ENCODE measurements around the gene ZBTB38.

Gene ZBTB38

DNA sequence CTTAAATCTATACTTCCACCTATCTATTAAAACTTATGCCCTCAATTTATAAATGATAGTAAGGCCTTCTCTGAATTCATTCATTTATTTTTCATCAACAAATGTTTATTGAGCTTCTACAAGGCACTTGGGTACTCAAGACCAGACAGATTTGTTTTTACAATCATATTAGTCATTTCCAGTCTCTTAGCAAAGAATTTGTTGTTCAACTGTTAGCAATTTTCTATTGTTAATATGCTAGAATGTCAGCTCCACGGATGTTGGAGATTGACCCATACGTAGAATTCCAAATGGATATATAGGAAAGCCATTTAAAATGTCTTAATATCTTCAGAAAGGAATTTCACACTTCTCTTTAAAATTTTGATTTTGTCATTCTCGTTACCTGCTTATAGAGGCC is 36.7 kb downstream of the ZBTB38 start:
- Histone ChIP-seq H3K79me2 (ENCODE audit: control insufficient read depth, insufficient read depth, low read length, unreplicated experiment) (peaks cover 76% of the 10 kb centered on the region), H3K4me3 (ENCODE audit: low read depth, low read length) (peak overlapping the region; percentile 78; the same call in 1 of the 2 replicates), H3K36me3 (ENCODE audit: insufficient read depth, low read length) (peaks cover 44% of the 10 kb centered on the region), H3K27ac (ENCODE audit: low read depth, low read length) (peak overlapping the region; percentile 96), H2AFZ (ENCODE audit: low read length, unreplicated experiment) (no peak overlapping the region), H3K27me3 (ENCODE audit: insufficient read depth, low read length) (no peaks in the 10 kb centered on the region), H3K4me1 (ENCODE audit: control insufficient read depth, insufficient read depth, low read length, unreplicated experiment) (peaks cover 86% of the 10 kb centered on the region)

DNA sequence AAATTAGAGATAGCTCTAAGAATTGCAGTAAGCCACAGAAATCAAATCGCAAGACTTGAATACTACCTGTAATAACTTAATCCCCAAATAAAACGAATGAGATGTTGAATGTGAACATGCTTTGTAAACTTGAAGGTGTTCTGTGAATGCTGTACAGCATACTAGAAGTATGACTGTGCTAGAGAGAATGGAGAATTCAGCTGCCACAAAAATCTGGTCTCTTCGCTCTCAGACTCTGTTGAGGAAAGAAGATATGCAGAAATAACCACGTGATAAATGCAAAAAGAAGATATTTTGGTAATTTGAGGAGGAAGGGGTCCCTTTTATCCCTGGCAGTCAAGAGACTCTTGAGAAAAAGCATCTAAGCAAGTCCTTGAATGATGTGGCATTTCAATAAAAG is 37.3 kb downstream of the ZBTB38 start:
- Histone ChIP-seq H3K27me3 (ENCODE audit: insufficient read depth, low read length) (no peaks in the 10 kb centered on the region), H2AFZ (ENCODE audit: low read length, unreplicated experiment) (no peak overlapping the region), H3K4me3 (ENCODE audit: low read depth, low read length) (peak overlapping the region; percentile 52; the same call in 1 of the 2 replicates), H3K4me1 (ENCODE audit: control insufficient read depth, insufficient read depth, low read length, unreplicated experiment) (peaks cover 86% of the 10 kb centered on the region), H3K79me2 (ENCODE audit: control insufficient read depth, insufficient read depth, low read length, unreplicated experiment) (peaks cover 78% of the 10 kb centered on the region), H3K27ac (ENCODE audit: low read depth, low read length) (peak overlapping the region; percentile 96), H3K36me3 (ENCODE audit: insufficient read depth, low read length) (peaks cover 44% of the 10 kb centered on the region)

DNA sequence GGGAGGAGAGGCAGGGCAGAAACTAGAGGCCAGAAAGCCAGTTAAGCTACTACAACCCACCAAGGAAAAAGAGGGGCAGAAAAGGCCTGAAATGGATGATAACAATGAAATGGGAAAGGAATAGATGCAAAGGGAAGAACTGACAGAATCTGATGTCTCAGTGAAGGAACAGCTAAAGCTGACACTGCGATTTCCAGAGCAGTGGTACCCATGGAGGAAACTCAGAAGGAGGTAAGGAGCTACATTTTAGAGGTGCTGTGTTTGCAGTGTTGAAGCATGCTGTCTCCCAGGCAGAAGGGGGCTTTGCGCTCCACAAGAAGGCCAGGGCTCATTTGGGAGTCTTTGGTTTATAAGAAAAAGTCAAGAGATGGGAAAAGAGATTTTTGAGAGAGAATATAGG is 38.0 kb downstream of the ZBTB38 start:
- peak overlapping the region; percentile 52; the same call in 1 of the 2 replicates for H3K4me3 ChIP-seq (ENCODE audit: low read depth, low read length)
- no peak overlapping the region for H2AFZ ChIP-seq (ENCODE audit: low read length, unreplicated experiment)
- H3K4me1 ChIP-seq (ENCODE audit: control insufficient read depth, insufficient read depth, low read length, unreplicated experiment) = peaks cover 88% of the 10 kb centered on the region
- H3K27ac ChIP-seq (ENCODE audit: low read depth, low read length) = peak overlapping the region; percentile 96
- H3K36me3 ChIP-seq (ENCODE audit: insufficient read depth, low read length) = peaks cover 44% of the 10 kb centered on the region
- H3K27me3 ChIP-seq (ENCODE audit: insufficient read depth, low read length) = no peaks in the 10 kb centered on the region
- H3K79me2 ChIP-seq (ENCODE audit: control insufficient read depth, insufficient read depth, low read length, unreplicated experiment) = peaks cover 78% of the 10 kb centered on the region

DNA sequence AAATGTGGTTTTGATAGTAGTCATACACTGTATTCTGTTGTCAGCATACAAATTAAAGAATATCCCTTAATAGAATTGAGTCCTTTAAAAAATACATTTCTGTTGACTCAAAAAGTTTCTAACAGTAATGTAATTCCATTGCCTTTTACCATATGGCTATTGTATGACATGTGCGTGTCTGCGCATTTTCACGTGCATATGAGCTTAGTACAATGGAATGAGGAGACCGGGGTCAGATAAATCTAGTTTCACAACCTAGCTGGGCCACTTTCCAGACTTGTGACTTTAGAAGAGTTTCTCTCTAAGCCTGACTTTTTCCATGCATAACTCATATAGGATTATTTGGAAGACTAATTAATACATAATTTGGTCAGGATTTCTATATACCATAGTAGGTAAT is 38.7 kb downstream of the ZBTB38 start:
- Histone ChIP-seq H3K79me2 (ENCODE audit: control insufficient read depth, insufficient read depth, low read length, unreplicated experiment) (peaks cover 75% of the 10 kb centered on the region), H2AFZ (ENCODE audit: low read length, unreplicated experiment) (no peak overlapping the region), H3K36me3 (ENCODE audit: insufficient read depth, low read length) (peaks cover 44% of the 10 kb centered on the region), H3K27me3 (ENCODE audit: insufficient read depth, low read length) (no peaks in the 10 kb centered on the region), H3K4me1 (ENCODE audit: control insufficient read depth, insufficient read depth, low read length, unreplicated experiment) (peaks cover 90% of the 10 kb centered on the region), H3K27ac (ENCODE audit: low read depth, low read length) (peak overlapping the region; percentile 96), H3K4me3 (ENCODE audit: low read depth, low read length) (no peak overlapping the region)

DNA sequence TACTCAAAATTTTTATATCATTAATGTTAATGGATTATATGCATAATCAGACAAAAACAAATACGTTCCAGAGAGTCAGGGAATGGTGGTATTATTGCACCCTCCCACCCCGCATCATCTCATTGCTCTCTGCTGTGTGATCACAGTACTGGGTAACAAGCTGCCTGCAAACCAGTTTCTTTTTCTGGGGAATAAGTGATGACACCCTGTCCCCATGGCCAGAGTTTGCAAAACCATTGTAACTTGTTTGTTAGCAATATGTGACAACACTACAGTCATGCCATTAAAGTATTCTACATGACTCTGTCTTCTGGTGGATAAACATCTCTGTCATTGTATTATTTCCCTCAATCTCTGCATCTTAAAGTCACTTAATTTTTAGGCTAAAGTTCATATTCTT is 39.5 kb downstream of the ZBTB38 start:
- Histone ChIP-seq H3K4me1 (ENCODE audit: control insufficient read depth, insufficient read depth, low read length, unreplicated experiment) (peaks cover 96% of the 10 kb centered on the region), H3K27me3 (ENCODE audit: insufficient read depth, low read length) (no peaks in the 10 kb centered on the region), H2AFZ (ENCODE audit: low read length, unreplicated experiment) (no peak overlapping the region), H3K36me3 (ENCODE audit: insufficient read depth, low read length) (peaks cover 44% of the 10 kb centered on the region), H3K4me3 (ENCODE audit: low read depth, low read length) (no peak overlapping the region), H3K27ac (ENCODE audit: low read depth, low read length) (peak overlapping the region; percentile 96), H3K79me2 (ENCODE audit: control insufficient read depth, insufficient read depth, low read length, unreplicated experiment) (peaks cover 72% of the 10 kb centered on the region)

DNA sequence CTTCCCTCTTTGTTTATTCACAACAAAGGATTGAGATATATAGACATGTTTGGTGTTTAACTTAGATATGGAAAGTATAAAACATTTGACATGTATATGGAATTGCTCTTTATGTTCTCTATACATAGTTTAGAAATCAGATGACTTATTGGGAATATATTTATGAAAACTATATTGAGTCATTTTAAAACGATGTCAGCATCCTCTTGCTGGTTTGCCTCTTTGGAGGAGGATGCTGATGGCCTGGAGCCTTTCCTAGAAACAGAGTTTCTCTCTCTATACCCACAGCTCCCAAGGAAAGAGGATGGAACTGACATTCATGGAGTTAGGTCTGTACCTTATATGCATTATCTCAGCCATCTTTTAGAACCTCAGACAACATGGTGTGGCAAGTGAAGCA is 40.3 kb downstream of the ZBTB38 start:
- peak overlapping the region; percentile 96 for H3K27ac ChIP-seq (ENCODE audit: low read depth, low read length)
- no peak overlapping the region for H2AFZ ChIP-seq (ENCODE audit: low read length, unreplicated experiment)
- H3K27me3 ChIP-seq (ENCODE audit: insufficient read depth, low read length) = no peaks in the 10 kb centered on the region
- H3K4me3 ChIP-seq (ENCODE audit: low read depth, low read length) = no peak overlapping the region
- H3K4me1 ChIP-seq (ENCODE audit: control insufficient read depth, insufficient read depth, low read length, unreplicated experiment) = peaks cover 98% of the 10 kb centered on the region
- H3K79me2 ChIP-seq (ENCODE audit: control insufficient read depth, insufficient read depth, low read length, unreplicated experiment) = peaks cover 72% of the 10 kb centered on the region
- H3K36me3 ChIP-seq (ENCODE audit: insufficient read depth, low read length) = peaks cover 48% of the 10 kb centered on the region

DNA sequence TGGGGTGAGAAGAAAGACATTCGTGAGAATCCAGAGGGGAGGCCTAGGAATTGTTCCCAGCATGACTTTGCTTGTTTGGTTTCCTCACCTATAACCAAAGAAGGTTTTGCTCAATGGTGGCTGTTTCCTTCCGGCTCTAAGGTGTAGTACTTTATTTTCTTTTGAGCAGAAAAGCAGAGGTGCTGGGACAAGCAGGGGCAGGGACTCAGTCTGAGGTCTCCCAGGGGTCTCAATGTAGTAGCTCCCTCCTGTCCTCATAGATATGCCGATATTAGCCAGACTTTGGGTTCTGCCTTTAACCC is 41.6 kb downstream of the ZBTB38 start:
- Histone ChIP-seq H3K36me3 (ENCODE audit: insufficient read depth, low read length) (peaks cover 48% of the 10 kb centered on the region), H3K4me1 (ENCODE audit: control insufficient read depth, insufficient read depth, low read length, unreplicated experiment) (peaks cover 98% of the 10 kb centered on the region), H3K27ac (ENCODE audit: low read depth, low read length) (peak overlapping the region; percentile 96), H3K4me3 (ENCODE audit: low read depth, low read length) (no peak overlapping the region), H3K79me2 (ENCODE audit: control insufficient read depth, insufficient read depth, low read length, unreplicated experiment) (peaks cover 74% of the 10 kb centered on the region), H2AFZ (ENCODE audit: low read length, unreplicated experiment) (no peak overlapping the region), H3K27me3 (ENCODE audit: insufficient read depth, low read length) (no peaks in the 10 kb centered on the region)

DNA sequence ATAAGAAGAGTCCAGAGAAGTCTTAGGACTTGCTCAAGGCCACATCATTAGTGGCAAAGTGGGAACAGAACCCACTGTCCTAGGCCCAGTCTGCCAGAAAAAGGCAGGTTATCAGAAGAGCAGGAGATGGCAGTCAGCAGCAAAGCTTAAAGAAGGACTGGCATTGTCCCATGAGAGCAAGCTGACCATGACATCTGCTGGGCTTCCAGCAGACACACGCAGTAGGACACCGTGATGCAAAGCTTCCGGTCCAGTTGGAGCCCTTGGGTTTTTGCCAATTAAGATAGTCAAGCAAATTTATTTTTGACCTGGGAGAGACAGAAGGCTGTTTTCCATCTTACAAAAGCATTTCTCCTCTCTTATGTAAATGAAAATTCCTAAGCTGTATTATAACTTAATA is 42.1 kb downstream of the ZBTB38 start:
- Histone ChIP-seq H3K4me3 (ENCODE audit: low read depth, low read length) (no peak overlapping the region), H3K4me1 (ENCODE audit: control insufficient read depth, insufficient read depth, low read length, unreplicated experiment) (peaks cover 92% of the 10 kb centered on the region), H3K79me2 (ENCODE audit: control insufficient read depth, insufficient read depth, low read length, unreplicated experiment) (peaks cover 76% of the 10 kb centered on the region), H3K27ac (ENCODE audit: low read depth, low read length) (peak overlapping the region; percentile 96), H2AFZ (ENCODE audit: low read length, unreplicated experiment) (no peak overlapping the region), H3K27me3 (ENCODE audit: insufficient read depth, low read length) (no peaks in the 10 kb centered on the region), H3K36me3 (ENCODE audit: insufficient read depth, low read length) (peaks cover 50% of the 10 kb centered on the region)

DNA sequence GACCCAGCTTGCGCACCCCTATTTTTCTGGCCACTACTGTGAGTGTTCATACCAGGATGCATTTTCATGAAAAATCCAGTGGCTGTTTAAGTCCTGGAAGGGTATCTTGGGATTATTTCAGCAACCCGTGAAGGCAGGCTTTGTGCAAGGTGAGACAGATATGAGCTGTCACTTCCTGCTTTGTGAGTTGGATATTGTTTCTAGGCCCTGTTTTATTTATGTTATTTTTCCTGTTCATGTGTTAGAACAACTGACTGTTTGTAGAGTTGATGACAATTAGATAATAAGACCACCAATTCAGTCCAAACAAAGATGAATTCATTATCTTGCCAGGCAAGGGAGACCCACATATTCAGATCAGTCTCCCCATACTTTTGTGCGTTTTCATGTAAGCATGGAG is 42.5 kb downstream of the ZBTB38 start:
- Histone ChIP-seq H3K36me3 (ENCODE audit: insufficient read depth, low read length) (peaks cover 49% of the 10 kb centered on the region), H3K4me3 (ENCODE audit: low read depth, low read length) (no peak overlapping the region), H2AFZ (ENCODE audit: low read length, unreplicated experiment) (no peak overlapping the region)

DNA sequence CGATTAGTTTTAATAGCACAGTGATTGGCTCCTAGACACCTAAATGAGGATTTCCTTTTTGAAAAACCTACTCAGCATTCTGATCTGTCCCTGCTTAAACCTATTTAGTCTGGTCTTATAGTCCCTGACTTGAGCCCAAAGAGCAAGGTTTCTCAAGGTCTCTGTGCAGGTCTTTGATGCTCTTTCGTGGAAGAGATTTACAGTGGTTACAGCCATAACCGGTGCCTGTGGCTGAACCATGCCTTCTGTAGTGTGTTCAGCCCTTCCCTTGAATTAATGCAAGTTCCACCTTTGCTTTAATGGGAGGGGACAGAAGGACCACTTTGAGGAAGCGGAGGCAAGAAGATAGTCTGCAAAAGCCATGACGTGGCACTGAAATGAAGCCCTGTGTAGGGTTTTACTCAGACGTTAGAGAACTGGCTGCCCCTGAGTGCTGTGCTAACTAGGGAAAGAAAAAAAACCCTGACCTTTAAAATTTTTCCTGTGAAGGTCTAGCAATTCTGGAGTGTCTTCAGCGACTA is 43.0 kb downstream of the ZBTB38 start:
- Histone ChIP-seq H3K4me3 (ENCODE audit: low read depth, low read length) (0 out of 2 replicates have a peak overlapping the region, but pooled peaks have one; percentile 58), H2AFZ (ENCODE audit: low read length, unreplicated experiment) (no peak overlapping the region), H3K79me2 (ENCODE audit: control insufficient read depth, insufficient read depth, low read length, unreplicated experiment) (peaks cover 76% of the 10 kb centered on the region), H3K36me3 (ENCODE audit: insufficient read depth, low read length) (peaks cover 49% of the 10 kb centered on the region), H3K4me1 (ENCODE audit: control insufficient read depth, insufficient read depth, low read length, unreplicated experiment) (peaks cover 83% of the 10 kb centered on the region), H3K27me3 (ENCODE audit: insufficient read depth, low read length) (no peaks in the 10 kb centered on the region), H3K27ac (ENCODE audit: low read depth, low read length) (peak overlapping the region; percentile 96)

More for the DNA sequence above, 42.5 kb downstream of the ZBTB38 start:
- Histone ChIP-seq H3K27me3 (ENCODE audit: insufficient read depth, low read length) (no peaks in the 10 kb centered on the region), H3K27ac (ENCODE audit: low read depth, low read length) (peak overlapping the region; percentile 96), H3K79me2 (ENCODE audit: control insufficient read depth, insufficient read depth, low read length, unreplicated experiment) (peaks cover 76% of the 10 kb centered on the region), H3K4me1 (ENCODE audit: control insufficient read depth, insufficient read depth, low read length, unreplicated experiment) (peaks cover 88% of the 10 kb centered on the region)

DNA sequence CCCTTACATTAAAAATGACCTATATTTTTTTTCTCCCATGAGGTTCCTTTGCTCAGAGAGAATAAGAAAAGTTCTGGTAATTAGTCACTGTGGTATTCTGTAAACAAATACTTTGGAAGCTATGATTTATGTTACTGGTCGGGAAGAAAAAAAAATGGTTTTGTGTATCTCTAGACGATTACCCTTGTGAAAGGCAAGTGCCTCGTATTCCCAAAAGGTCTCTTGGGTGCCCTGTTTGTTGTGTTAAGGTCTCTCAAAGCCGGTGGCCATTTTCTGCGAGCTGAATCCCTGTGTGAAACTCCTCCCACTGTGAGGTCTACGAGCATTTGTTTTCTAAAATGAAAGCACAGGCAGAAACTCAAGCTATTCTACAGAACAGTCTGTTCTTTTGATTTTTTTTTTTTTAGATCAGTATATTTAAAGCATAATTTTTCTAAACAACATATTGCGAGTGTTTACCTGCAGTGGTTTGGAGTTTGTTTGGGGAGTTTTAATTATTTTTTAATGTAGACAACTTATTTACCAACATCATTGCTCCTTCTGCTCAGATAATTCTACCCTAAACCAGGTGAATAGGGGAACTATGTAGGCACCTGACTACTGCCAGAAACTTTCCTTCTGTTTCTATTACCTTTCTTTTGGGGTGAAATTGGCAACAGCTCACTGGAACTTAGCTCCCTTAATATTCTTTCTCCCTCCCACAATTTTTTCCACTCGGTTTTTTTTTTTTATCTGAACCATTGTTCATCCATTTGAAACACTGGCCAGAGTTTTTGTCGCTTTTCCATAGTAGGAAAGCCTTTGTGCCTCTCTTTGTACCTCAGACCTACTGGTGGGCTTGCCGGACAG is 44.0 kb downstream of the ZBTB38 start:
- no peaks in the 10 kb centered on the region for H3K27me3 ChIP-seq (ENCODE audit: insufficient read depth, low read length)
- peaks cover 75% of the 10 kb centered on the region for H3K4me1 ChIP-seq (ENCODE audit: control insufficient read depth, insufficient read depth, low read length, unreplicated experiment)
- peak overlapping the region; percentile 96 for H3K27ac ChIP-seq (ENCODE audit: low read depth, low read length)
- H3K79me2 ChIP-seq (ENCODE audit: control insufficient read depth, insufficient read depth, low read length, unreplicated experiment) = peaks cover 79% of the 10 kb centered on the region
- H3K4me3 ChIP-seq (ENCODE audit: low read depth, low read length) = peak overlapping the region; percentile 58
- peaks cover 52% of the 10 kb centered on the region for H3K36me3 ChIP-seq (ENCODE audit: insufficient read depth, low read length)
- peak overlapping the region; percentile 20 for H2AFZ ChIP-seq (ENCODE audit: low read length, unreplicated experiment)

Measured in ACC112 (cell line).